ENCODE results near the gene SLC1A7. TPM values are rescaled to one million over a fixed set of nuclear protein-coding genes. Genes with fewer than 3 reads are reported as not detected.
A peak's percentile ranks its signal among the peaks of the same experiment; 100 is the strongest.

SLC1A7 gene
- total and polyA plus RNA-seq, 2 of the 13 experiments (the other 11 are each of a cell fraction or from before 2014, with no cell fraction given) = 0.04 to 2.0 TPM

- TF ChIP-seq AKNA (CRISPR knock-in tag; IDR thresholded peaks at IDR 0.05; ENCODE audit: borderline replicate concordance) = no peak
- no peak for TF ChIP-seq ZFP36L1 (CRISPR knock-in tag; IDR thresholded peaks at IDR 0.05)
- TF ChIP-seq ZNF121 (CRISPR knock-in tag; IDR thresholded peaks at IDR 0.05) = no peak
- no peak for TF ChIP-seq ZNF713 (CRISPR knock-in tag; IDR thresholded peaks at IDR 0.05)
- TF ChIP-seq ZBTB38 (CRISPR knock-in tag; IDR thresholded peaks at IDR 0.05) = peak; percentile 83; the same call in 1 of the 2 replicates
- TF ChIP-seq ZNF468 (CRISPR knock-in tag; IDR thresholded peaks at IDR 0.05) = no peak
- TF ChIP-seq ZNF775 (CRISPR knock-in tag; IDR thresholded peaks at IDR 0.05; ENCODE audit: borderline replicate concordance) = no peak
- TF ChIP-seq SP4 (CRISPR knock-in tag; IDR thresholded peaks at IDR 0.05) = peak; percentile 47; the same call in 1 of the 2 replicates
- TF ChIP-seq NONO (IDR thresholded peaks at IDR 0.05) = no peak
- no peak for TF ChIP-seq NONO (CRISPR knock-in tag; conservative IDR thresholded peaks at IDR 0.05)
- TF ChIP-seq CHCHD3 (CRISPR knock-in tag; IDR thresholded peaks at IDR 0.05) = no peak
- TF ChIP-seq ZNF337 (CRISPR knock-in tag; IDR thresholded peaks at IDR 0.05; ENCODE audit: borderline replicate concordance, low read depth) = no peak
- no peak for TF ChIP-seq SMARCC2 (IDR thresholded peaks at IDR 0.05)
- TF ChIP-seq PITX1 (CRISPR knock-in tag; IDR thresholded peaks at IDR 0.05) = no peak
- no peak for TF ChIP-seq ZNF558 (CRISPR knock-in tag; IDR thresholded peaks at IDR 0.05; ENCODE audit: borderline replicate concordance)
- no peak for TF ChIP-seq CTCF (CRISPR knock-in tag; IDR thresholded peaks at IDR 0.05)
- no peak for TF ChIP-seq ZBTB3 (CRISPR knock-in tag; IDR thresholded peaks at IDR 0.05; ENCODE audit: borderline replicate concordance, low read depth)
- no peak for TF ChIP-seq CENPBD1 (CRISPR knock-in tag; IDR thresholded peaks at IDR 0.05; ENCODE audit: borderline replicate concordance, low read depth)
- no peak for TF ChIP-seq PAX8 (CRISPR knock-in tag; IDR thresholded peaks at IDR 0.05; ENCODE audit: borderline replicate concordance)
Measured at GRCh38 chr1:53090227-53091147, 52.0 kb downstream of the SLC1A7 start (continued).

All from HepG2 (cell line).